ENCODE measurements around the gene NOC4L. TPM values are rescaled to one million over a fixed set of nuclear protein-coding genes. Genes with fewer than 3 reads are reported as not detected.
A peak's percentile ranks its signal among the peaks of the same experiment; 100 is the strongest.

NOC4L gene
- polyA plus RNA-seq, 3 donors = 7.3 to 18.0 (median 17.9) TPM

DNA sequence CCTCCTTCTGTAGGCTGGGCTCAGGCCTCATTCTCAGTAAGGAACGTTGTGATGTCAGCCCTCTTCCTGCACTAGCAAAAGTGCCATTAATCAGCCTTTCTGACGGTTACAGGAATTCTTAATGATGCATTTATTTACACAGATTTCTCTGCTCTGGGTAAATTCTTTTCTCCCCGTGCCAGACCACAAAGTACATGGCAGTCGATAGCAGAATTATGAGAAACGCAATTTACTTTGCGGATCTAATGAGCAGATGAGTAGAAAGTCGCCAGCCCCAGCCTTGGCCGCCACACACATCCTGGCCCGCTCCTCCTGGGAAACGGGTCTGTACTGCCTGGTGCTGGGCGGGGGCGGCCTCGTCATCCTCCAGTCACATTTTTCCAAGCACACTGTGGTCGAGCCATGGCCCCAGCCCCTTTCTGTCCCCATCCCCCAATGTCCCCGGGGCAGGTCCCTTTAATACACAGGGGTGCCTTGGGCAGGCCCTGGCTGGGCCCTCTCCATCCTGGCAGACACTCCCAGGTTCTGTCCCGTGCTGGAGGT, 25.9 kb downstream of the NOC4L start:
- H3K9me3 Mint-ChIP-seq = peaks cover 0 to 12% (median 2%) of the 10 kb centered on the region in 7 donors
- H3K4me3 Mint-ChIP-seq = no peak overlapping the region
- Histone ChIP-seq H3K9me3 (replicated peaks in 1 of 2; ENCODE audit: control insufficient read depth in 1 of 2, insufficient read depth in 1 of 2, low read length in 2 of 2) (no peaks in the 10 kb centered on the region), H3K4me1 (ENCODE audit: control insufficient read depth in 1 of 2, insufficient read depth in 2 of 2, low read length in 2 of 2) (no peaks in the 10 kb centered on the region), H3K9ac (ENCODE audit: insufficient read depth, low read length, poor library complexity, severe bottlenecking) (no peak overlapping the region), H3K27me3 (ENCODE audit: control insufficient read depth in 2 of 2, insufficient read depth in 2 of 2, low read length in 2 of 2) (peaks cover 0 to 9% of the 10 kb centered on the region in 2 donors), H3K36me3 (replicated peaks in 1 of 2; ENCODE audit: control insufficient read depth in 1 of 2, insufficient read depth in 2 of 2, low read length in 2 of 2) (no peaks in the 10 kb centered on the region), H3K27ac (ENCODE audit: low read depth in 1 of 2, low read length in 2 of 2) (no peak overlapping the region), H3K79me2 (ENCODE audit: insufficient read depth, low read length) (no peaks in the 10 kb centered on the region), H4K20me1 (ENCODE audit: insufficient read depth, low read length) (no peaks in the 10 kb centered on the region), H2AFZ (ENCODE audit: insufficient read depth, low read depth, low read length, poor library complexity, severe bottlenecking) (no peak overlapping the region), H3K4me2 (replicated peaks; ENCODE audit: extremely low read depth, low read length, poor library complexity, severe bottlenecking) (no peak overlapping the region), H3K4me3 (replicated peaks in 1 of 3; ENCODE audit: low read depth in 2 of 3, low read length in 3 of 3) (no peak overlapping the region)
- H3K27me3 Mint-ChIP-seq (ENCODE audit: low read depth in 3 of 3) = peaks cover 14 to 44% (median 20%) of the 10 kb centered on the region in 3 donors
- intact Hi-C loops (cut with micrococcal nuclease) = no loop called here
- peaks cover 2% of the 10 kb centered on the region for H3K4me1 Mint-ChIP-seq
- 25% methylated on average over 11 of the region's 16 CpGs for WGBS (ENCODE audit: insufficient coverage)
- TF ChIP-seq, protein P1, sequence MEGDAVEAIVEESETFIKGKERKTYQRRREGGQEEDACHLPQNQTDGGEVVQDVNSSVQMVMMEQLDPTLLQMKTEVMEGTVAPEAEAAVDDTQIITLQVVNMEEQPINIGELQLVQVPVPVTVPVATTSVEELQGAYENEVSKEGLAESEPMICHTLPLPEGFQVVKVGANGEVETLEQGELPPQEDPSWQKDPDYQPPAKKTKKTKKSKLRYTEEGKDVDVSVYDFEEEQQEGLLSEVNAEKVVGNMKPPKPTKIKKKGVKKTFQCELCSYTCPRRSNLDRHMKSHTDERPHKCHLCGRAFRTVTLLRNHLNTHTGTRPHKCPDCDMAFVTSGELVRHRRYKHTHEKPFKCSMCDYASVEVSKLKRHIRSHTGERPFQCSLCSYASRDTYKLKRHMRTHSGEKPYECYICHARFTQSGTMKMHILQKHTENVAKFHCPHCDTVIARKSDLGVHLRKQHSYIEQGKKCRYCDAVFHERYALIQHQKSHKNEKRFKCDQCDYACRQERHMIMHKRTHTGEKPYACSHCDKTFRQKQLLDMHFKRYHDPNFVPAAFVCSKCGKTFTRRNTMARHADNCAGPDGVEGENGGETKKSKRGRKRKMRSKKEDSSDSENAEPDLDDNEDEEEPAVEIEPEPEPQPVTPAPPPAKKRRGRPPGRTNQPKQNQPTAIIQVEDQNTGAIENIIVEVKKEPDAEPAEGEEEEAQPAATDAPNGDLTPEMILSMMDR (IDR thresholded peaks at IDR 0.05) = no peak
- no peaks in the 10 kb centered on the region for H3K36me3 Mint-ChIP-seq
- H3K27ac Mint-ChIP-seq = no peak overlapping the region
- no peak for DNase-seq

DNA sequence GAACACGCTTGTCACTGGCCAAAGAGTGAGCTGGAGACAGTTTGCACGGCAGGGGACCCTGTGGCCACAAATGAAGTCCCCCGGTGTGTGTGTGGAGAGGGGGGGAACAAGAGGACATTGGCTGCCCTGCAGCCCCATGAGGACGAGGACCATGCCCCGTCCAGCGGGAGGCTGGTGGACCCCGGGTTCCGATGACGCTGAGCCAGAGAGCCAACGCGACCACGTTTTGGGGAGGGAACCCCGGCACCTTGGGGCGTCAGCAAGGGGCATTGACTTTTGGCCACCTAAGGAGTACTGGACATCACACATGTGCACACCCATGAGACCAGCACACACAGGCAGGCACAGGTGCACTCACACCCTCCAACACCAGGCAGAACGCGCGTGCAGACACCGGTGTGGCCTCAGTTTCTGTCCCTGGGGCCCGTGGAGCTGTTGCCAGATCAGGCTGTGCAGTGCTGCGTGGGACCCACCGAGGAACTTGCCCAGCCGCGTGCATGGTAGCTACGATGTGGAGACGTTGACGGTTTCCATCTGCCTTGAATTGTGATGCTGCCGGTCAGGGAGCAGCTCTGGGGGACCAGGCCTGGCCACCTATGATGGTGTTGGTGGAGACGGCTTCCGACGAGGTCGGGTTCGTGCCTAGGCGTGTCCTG, 26.5 kb downstream of the NOC4L start:
- Histone ChIP-seq H3K4me2 (replicated peaks; ENCODE audit: extremely low read depth, low read length, poor library complexity, severe bottlenecking) (no peak overlapping the region), H3K27ac (ENCODE audit: low read depth in 1 of 2, low read length in 2 of 2) (no peak overlapping the region), H4K20me1 (ENCODE audit: insufficient read depth, low read length) (no peaks in the 10 kb centered on the region), H3K27me3 (ENCODE audit: control insufficient read depth in 2 of 2, insufficient read depth in 2 of 2, low read length in 2 of 2) (peaks cover 0 to 9% of the 10 kb centered on the region in 2 donors), H3K79me2 (ENCODE audit: insufficient read depth, low read length) (no peaks in the 10 kb centered on the region), H2AFZ (ENCODE audit: insufficient read depth, low read depth, low read length, poor library complexity, severe bottlenecking) (no peak overlapping the region), H3K36me3 (replicated peaks in 1 of 2; ENCODE audit: control insufficient read depth in 1 of 2, insufficient read depth in 2 of 2, low read length in 2 of 2) (no peaks in the 10 kb centered on the region), H3K9me3 (replicated peaks in 1 of 2; ENCODE audit: control insufficient read depth in 1 of 2, insufficient read depth in 1 of 2, low read length in 2 of 2) (no peaks in the 10 kb centered on the region), H3K4me3 (replicated peaks in 1 of 3; ENCODE audit: low read depth in 2 of 3, low read length in 3 of 3) (no peak overlapping the region), H3K4me1 (ENCODE audit: control insufficient read depth in 1 of 2, insufficient read depth in 2 of 2, low read length in 2 of 2) (no peaks in the 10 kb centered on the region), H3K9ac (ENCODE audit: insufficient read depth, low read length, poor library complexity, severe bottlenecking) (no peak overlapping the region)
- Mint-ChIP-seq H3K27me3 (ENCODE audit: low read depth in 3 of 3) (peaks cover 14 to 44% (median 20%) of the 10 kb centered on the region in 3 donors), H3K9me3 (peaks cover 0 to 12% (median 2%) of the 10 kb centered on the region in 7 donors), H3K27ac (no peak overlapping the region), H3K4me3 (peak overlapping the region in 1 of 2 donors; percentile 11), H3K36me3 (no peaks in the 10 kb centered on the region), H3K4me1 (peaks cover 2% of the 10 kb centered on the region)
- WGBS (ENCODE audit: insufficient coverage) = 92% methylated on average over 28 of the region's 33 CpGs
- intact Hi-C loops (cut with micrococcal nuclease) = no loop called here
- TF ChIP-seq, protein P1 (IDR thresholded peaks at IDR 0.05) = no peak
- no peak for DNase-seq

All from CD14-positive monocyte (primary cell).